Brain pericyte (primary cell): ENCODE results near the gene CTSO.
A peak's percentile ranks its signal among the peaks of the same experiment; 100 is the strongest.

Source experiments
- DNase-seq: peaks from one replicate; pipeline ENCODE4 v3.0.0-alpha.2; 2012; ENCODE audit warnings: low read depth, low spot score

Gene CTSO, protein sequence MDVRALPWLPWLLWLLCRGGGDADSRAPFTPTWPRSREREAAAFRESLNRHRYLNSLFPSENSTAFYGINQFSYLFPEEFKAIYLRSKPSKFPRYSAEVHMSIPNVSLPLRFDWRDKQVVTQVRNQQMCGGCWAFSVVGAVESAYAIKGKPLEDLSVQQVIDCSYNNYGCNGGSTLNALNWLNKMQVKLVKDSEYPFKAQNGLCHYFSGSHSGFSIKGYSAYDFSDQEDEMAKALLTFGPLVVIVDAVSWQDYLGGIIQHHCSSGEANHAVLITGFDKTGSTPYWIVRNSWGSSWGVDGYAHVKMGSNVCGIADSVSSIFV

GRCh38 chr4:155953151-155954117, at the start of gene CTSO:
CTSO (minus strand) TSS chr4:155953866; CDS start chr4:155953847, 19 bp downstream.
- peak; percentile 62 for DNase-seq

DNA sequence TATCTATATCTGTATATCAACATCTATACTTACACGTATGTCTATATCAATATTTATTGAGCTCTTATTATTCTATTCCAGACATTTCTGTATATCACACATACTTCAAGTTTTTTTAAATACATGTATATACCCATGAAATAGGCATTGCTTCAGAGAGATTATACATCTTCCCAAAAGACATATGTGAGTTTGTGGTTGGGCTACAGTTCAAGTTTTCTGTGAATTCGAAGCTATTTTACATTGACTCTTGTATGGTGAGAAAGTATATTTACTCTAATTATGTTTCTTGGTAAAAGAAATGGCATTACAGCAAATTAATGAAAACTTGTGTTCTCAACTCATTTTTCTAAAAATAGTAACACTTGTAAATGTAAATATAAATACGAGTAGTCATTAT, 46.8 kb upstream of the CTSO start:
- no peak for DNase-seq

DNA sequence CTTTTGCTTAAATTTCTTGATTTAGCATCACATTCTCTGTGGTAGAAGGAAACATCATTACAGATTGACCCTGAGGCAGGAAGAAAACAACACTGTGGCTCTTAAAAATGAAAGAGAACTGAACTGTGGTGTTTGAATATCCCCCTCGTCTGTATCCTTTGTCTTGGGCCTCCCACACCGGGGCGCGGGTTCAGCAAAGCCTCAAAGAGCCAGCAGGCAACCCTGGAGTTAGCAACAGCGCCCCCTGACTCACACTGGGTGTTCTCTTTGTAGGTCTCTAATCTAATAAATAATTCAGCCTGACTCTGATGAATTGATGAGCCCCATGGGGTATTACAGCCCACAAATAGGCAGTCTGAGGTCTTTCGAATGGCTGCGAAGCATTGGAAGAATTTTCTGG, 46.1 kb upstream of the CTSO start:
- no peak for DNase-seq

DNA sequence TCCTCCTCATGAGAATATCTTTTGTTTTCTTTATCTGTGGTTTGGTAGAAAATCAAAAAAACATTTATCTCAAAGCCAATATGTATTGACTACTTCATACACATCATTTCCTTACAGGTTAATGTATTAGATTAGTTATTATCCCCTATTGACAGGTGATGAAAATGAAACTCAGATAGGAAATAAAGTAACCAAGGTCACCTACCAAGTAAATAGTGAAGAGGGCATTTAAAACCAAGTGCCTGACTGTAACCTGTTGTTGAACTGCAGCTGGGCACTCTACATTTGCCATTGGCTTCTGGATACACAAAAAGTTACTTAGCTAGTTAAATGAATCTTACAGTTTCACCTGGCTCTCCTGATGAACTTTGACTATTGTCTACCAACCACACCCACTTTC, 41.4 kb upstream of the CTSO start:
- DNase-seq: no peak

- no peak for DNase-seq
Measured at GRCh38 chr4:155984106-155984797, 30.6 kb upstream of the CTSO start.

DNA sequence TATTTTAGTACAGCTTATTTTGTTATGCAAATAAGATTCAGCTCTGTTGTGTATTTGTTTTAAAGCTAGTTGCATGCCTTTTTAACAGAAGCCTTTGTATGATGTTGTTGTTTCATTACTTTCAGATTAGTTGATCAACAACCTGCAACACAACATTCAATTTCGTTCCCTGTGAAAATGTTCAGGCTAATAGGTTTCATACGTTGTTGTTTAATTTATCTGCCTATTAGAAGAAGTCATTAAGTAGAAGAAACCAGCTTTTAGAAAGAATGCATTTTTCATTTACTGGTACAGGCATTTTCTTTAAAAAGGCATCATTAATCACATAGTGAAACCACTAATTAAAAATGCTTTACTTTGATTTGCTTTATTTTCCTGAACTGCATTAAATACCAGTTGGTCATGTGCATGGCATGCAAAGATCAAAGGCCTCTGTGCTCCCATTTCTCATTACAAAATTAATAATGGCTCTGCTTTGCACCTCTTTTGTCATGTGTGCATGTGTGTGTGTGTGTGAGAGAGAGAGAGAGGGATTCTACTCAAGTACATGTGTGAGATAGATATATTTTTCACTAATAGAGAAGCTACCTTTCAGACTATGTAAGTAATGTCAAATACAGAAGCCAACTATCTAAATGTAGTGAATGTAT, 29.2 kb upstream of the CTSO start:
- no peak for DNase-seq

GRCh38 chr4:155978810-155979209, 25.1 kb upstream of the CTSO start:
- DNase-seq: no peak

- no peak for DNase-seq
Measured at GRCh38 chr4:155975511-155975910, 21.8 kb upstream of the CTSO start.

- DNase-seq: no peak
Measured at GRCh38 chr4:155974996-155975395, 21.3 kb upstream of the CTSO start.

DNA sequence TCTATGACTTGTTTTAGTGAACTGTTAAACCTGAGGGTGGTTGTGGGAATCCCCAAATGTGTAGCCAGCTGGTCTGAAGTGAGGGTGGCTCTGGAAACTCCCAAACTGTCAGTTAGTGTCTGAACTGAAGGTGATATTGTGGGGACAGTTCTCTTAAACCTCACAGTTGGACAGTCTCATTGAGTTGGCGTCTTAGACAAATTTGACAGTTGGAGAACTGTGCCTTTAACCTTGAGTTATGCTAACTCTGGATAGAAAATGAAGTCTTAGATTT, 20.7 kb upstream of the CTSO start:
- DNase-seq: no peak

- DNase-seq: no peak
Measured at GRCh38 chr4:155973639-155974475, 20.2 kb upstream of the CTSO start.

DNA sequence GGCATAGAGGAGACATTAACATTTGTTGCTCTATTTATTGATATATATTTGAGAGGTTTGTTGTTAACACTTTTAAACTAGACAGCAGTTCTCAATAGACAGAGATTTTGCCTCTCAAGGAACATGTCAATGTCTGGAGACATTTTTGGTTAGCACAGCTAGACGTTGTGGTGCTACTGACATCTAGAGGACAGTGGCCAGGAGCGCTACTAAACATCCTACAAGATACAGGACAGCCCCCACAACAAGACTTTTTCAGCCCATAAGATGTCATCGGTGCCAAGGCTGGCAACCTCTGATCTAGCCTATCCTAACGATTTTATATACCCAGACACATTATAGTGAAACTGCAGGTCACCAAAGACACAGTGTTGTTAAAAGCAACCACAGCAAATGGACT, 18.4 kb upstream of the CTSO start:
- no peak for DNase-seq

DNA sequence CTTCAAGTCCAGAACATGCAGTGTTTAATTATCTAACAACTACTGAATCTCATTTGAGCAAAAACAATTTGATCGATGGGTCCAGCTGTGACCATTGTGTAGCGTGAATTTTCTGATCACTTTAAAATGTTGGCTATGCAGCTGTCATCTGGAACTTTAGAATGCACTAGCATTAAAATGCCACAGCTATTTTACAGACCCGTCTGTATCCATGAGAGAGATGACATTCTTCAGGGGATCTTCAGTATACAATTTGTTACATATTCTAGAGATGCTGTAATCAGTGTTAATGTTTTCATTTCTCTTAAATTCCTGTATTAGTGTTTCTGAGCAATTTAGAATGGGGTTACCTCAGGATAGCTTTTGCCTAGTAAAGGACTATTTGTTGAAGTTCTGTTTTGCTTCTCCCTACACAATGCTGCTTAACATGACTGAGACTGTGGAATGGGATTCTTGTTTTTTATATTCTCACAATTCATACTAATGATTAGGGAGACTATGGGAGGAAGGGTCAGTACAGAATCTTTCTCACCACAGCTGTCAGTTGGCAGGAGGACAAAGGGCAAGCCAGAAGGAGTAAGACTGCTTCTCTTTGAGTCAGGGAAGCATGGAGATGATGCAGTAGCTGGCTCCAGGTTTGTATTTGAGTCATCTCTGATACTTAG, 13.2 kb upstream of the CTSO start:
- DNase-seq: no peak

DNA sequence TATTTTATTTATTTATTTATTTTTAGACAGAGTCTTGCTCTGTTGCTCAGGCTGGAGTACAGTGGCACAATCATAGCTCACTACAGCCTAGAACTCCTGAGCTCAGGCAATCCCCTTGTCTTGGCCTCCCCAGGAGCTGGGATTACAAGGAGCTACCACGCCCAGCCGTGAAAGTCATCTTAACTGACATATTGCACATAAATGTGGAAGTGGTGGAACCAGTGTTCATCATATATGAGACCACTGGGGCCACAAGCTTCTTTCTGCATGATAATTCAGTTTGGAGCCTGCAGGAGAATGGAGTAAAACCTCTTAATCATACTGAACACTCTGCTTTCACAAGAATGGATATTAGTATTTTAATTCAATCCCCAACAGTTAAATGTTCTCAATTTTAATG, 12.5 kb upstream of the CTSO start:
- no peak for DNase-seq

DNA sequence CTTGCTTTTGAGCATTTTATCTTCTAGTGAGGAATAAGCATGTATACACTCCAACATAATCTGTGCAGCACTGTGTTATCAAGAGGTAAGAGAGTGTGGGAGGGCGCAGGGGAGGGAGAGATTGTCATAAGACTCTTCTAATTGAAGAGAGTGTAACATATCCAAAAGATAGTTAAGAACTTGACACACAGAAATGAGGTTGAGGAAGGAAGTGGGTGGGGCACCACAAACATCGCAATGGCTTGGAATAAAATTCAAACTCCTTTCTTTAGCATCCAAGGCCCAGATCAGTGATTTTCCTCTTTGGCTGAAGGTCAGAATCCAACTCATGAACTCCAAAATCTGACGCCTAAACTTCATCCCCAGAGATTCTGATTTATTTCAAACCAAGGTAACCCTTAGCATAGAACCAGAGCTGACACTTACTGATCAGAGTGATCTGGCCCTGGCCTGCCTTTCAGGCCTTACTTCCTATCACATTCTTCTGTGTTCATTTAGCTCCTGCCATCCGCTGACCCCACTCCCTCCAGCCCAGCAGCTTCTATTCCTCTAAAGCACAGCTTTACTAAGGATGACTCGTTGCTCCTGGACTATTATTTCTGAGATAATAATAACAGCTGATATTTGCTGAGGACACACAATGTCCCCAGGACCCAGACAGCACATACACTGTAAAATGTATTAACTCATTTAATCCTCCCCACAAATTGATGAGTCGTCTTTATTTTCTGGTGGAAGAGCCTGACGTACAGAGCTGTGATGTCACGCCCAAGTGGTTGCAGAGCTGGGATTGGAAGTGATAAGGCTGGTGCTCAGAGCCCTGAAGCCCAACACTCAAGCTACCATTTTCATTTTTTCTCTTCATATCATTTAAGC, 10.6 kb upstream of the CTSO start:
- no peak for DNase-seq

DNA sequence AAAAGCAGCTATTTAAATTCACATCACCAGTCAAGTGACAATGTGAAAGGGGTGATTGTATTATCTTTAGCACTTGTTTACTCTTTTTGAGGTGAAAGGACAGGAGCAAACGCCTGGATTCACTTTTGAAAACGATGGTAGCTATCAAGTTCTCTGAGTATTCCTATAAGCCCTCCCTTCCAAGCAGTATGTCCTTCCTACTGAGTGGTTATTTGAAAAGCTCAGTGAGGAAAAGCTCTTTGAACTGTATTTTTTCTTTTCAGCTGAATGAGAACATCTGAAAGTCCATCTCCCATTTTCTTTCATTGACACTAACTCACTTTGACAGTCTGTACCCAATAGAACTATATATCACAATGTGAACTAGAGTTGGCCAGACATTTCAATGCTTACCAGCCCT, 9.1 kb upstream of the CTSO start:
- DNase-seq: no peak

DNA sequence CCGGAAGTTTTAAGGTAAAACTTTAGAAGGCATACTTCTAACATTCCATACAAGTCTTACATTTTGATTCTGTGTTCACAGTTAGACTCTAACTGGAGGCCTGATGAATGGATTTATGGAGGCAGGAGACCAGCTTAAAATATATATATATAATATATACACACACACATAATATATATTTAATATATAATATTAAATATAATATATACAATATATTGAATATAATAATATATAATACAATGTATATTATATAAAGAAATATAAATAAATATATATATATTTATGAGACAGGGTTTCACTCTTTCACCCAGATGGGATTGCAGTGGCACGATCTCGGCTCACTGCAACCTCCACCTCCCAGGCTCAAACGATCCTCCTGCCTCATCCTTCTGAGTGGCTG, 7.9 kb upstream of the CTSO start:
- DNase-seq: no peak

GRCh38 chr4:155960522-155960921, 6.9 kb upstream of the CTSO start:
- DNase-seq: no peak

GRCh38 chr4:155959417-155959816, 5.8 kb upstream of the CTSO start:
- DNase-seq: no peak

DNA sequence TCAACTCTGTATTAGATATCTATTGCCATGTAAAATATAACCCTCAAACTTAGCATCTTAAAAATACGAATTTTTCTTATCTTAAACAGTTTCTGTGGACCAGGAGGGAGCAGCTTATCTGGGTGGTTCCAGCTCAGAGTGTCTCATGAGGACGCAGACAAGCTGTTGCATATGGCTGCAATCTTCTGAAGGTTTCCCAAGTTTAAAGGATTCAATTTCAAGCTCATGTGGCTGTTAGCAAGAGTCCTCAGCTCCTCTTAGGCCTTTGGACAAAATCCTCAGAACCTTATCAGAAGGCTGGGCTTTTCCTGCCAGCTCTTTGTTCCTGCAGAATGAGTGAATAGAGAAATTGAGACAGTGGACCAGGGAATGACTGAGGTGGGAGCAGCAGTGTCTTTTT, 2.8 kb upstream of the CTSO start:
- no peak for DNase-seq
